ENCODE results near the gene GPC1. TPM values are rescaled to one million over a fixed set of nuclear protein-coding genes. Genes with fewer than 3 reads are reported as not detected.

GPC1 gene
- total and polyA plus RNA-seq, 5 donors, result 75.8 to 118 (median 100) TPM

DNA sequence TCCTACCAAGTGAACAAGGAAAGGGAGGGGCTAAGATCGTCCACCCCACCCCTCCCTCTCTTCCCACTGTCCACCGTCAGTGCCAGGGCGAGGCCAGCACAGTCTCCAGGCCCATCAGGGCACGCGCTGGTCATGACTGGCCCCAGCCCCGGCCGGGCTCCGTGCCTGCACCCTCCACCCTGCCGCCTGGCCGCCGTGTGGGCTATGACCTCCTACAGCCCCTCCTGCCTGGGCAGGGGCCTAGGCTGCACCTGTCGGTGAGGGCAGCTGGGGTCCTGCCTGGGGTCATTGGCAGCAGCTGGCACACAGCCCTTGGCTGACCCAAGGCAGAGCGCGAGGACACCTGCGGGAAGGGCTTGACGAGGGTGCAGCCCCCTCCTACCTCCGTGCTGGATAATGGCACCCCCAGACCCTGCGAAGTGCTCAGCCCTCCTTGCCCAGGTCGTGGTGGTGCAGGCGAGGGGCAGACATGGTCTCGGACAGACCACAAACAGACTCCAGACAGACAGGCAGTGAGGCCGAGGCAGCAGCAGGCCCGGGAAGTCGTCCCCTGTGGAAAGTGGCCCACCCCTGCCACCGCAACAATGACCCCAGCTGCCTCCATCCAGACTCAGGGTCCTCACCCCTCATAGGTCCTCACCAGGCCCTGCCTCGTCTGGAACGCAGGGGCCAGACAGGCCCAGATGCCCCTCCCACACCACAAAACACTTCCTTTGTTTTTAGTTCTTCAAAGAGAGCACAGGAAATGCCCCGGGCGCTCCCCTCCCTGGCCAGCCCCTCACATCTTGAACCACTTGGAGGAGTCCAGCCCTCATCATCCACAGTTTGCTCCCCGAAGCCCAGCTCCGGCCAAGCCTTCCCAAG is 43.1 kb upstream of the GPC1 start:
- 77% methylated on average over 31 of the region's 31 CpGs for WGBS
- ATAC-seq (no peak), DNase-seq (peak in 2 of 3 donors; percentile 10 to 44)
- Histone ChIP-seq H3K4me3 (ENCODE audit: low read length) (no peak overlapping the region), H3K9me3 (ENCODE audit: control insufficient read depth, low read length) (no peaks in the 10 kb centered on the region), H3K4me1 (ENCODE audit: control insufficient read depth, insufficient read depth, low read length) (no peaks in the 10 kb centered on the region), H3K27me3 (ENCODE audit: control insufficient read depth, insufficient read depth) (no peaks in the 10 kb centered on the region), H3K27ac (ENCODE audit: low read length) (no peak overlapping the region)
- intact Hi-C loops (cut with DNase I), result no loop called here

DNA sequence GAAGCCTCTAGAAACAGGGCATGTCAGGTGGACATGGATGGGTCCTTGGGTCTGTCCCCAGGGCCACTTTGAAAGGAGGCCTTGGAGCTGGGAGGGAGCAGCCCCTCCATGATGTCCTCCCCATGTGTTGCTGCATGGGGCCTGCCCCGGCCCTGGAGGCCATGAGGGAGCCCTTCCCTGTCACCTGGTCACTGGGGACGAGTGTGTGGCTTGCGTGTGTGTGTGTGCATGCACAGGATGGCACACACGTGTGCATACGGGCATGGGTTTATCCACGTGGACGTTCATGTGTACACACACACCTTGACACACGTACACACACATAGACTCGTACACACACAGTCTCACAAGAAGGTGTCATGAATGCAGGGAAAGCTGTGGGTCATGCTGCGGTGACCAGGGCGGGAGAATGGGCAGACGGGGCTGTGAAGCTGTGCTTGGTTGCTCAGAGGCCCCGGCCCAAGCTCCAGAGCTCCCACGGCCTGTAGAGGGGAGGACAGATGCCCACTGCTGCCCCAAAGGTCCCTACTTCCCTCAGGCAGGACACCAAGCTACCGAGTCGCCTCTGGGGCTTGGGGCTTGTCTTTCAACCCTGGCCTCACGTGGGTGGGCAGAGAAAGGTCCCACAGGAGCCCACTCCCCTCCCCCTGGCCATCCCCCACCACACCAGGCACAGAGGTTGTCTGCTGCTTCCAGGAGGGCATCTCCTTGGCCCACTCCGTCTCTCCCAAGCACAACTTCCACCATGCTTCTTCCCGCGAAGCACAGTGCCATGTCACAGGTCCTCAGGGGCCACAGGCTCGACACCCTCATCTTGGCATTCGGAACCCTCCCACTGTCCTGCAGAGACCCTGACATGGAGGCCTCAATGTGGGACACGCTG is 42.3 kb upstream of the GPC1 start:
- DNase-seq, result peak in 1 of 3 donors; percentile 40

DNA sequence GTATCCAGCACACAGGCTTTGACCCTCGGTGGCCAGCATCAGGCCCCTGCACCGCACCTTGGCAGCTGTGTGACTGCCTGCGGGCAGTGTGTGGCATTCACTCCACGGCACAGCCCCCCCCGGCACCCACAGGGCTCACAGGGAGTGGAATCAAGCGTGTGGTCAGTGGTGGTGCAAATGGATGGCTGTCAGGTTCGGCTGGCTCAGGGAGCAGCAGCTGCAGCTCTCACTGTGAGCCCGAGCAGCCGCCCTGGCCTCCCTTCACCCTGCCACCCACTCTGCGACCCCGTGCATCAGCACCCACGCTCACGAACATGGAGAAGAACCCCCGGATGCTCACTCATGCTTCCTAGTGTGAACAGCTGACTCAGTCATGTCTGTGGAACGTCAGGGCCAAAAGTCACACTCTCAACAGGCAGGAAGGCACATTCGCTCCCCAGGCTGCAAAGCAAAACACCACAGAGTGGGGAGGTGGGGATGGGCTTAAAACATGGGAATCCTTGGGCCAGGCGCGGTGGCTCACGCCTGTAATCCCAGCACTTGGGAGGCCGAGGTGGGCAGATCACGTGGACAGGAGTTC is 41.5 kb upstream of the GPC1 start:
- ATAC-seq (no peak), DNase-seq (peak in 1 of 3 donors; percentile 22)
- H3K4me1 ChIP-seq (ENCODE audit: control insufficient read depth, insufficient read depth, low read length), result no peaks in the 10 kb centered on the region
- H3K9me3 ChIP-seq (ENCODE audit: control insufficient read depth, low read length), result no peaks in the 10 kb centered on the region
- no peak overlapping the region for H3K27ac ChIP-seq (ENCODE audit: low read length)
- H3K27me3 ChIP-seq (ENCODE audit: control insufficient read depth, insufficient read depth), result no peaks in the 10 kb centered on the region
- 82% methylated on average over 21 of the region's 21 CpGs for WGBS
- intact Hi-C loops (cut with DNase I), result no loop called here
- no peak overlapping the region for H3K4me3 ChIP-seq (ENCODE audit: low read length)

More for the DNA sequence above, 42.3 kb upstream of the GPC1 start:
- Histone ChIP-seq H3K27ac (ENCODE audit: low read length) (no peak overlapping the region), H3K27me3 (ENCODE audit: control insufficient read depth, insufficient read depth) (no peaks in the 10 kb centered on the region), H3K4me1 (ENCODE audit: control insufficient read depth, insufficient read depth, low read length) (no peaks in the 10 kb centered on the region), H3K9me3 (ENCODE audit: control insufficient read depth, low read length) (no peaks in the 10 kb centered on the region), H3K4me3 (ENCODE audit: low read length) (no peak overlapping the region)
- WGBS, result 86% methylated on average over 23 of the region's 23 CpGs
- intact Hi-C loops (cut with DNase I), result no loop called here
- ATAC-seq, result no peak

DNA sequence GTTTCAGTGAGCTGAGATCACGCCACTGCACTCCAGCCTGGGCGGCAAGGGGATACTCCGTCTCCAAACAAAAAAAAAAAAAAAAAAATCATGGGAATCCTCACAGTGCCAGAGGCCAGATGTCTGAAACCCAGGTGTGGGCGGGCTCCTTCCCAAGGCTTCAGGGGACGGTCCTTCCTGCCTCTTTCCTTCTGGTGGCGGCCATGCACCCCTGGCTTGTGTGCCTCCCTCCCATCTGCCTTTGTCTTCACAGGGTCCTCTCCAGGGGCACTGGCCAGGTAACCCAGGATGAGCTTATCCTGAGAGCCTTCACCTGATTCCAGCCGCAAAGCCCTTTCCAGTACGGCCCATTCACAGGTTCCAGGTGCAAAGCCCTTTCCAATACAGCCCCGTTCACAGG is 40.9 kb upstream of the GPC1 start:
- no peak overlapping the region for H3K4me3 ChIP-seq (ENCODE audit: low read length)
- intact Hi-C loops (cut with DNase I), result no loop called here
- ATAC-seq (no peak), DNase-seq (no peak)
- H3K27ac ChIP-seq (ENCODE audit: low read length), result no peak overlapping the region
- no peaks in the 10 kb centered on the region for H3K9me3 ChIP-seq (ENCODE audit: control insufficient read depth, low read length)
- WGBS, result 93% methylated on average over 9 of the region's 9 CpGs
- no peaks in the 10 kb centered on the region for H3K4me1 ChIP-seq (ENCODE audit: control insufficient read depth, insufficient read depth, low read length)
- no peaks in the 10 kb centered on the region for H3K27me3 ChIP-seq (ENCODE audit: control insufficient read depth, insufficient read depth)

DNA sequence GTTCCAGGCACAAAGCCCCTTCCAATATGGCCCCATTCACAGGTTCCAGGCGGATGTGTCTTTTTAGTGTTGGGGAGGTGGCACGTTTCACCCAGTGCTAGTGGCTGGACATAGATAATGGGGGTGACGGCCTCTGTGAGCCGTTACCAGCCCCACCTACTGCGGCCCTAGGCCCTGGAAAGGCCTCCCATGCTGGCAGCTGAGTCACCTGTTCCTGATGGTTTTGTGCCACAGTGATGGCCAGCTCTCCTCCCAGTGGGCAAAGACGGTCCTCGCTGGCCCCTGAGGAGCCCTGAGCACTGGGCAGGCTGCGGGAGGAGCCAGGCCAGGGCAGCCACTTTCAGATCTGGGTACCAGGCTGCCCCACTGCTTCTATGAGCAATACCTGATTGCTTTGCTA is 40.0 kb upstream of the GPC1 start:
- Histone ChIP-seq H3K4me3 (ENCODE audit: low read length) (no peak overlapping the region), H3K4me1 (ENCODE audit: control insufficient read depth, insufficient read depth, low read length) (no peaks in the 10 kb centered on the region), H3K27ac (ENCODE audit: low read length) (no peak overlapping the region), H3K9me3 (ENCODE audit: control insufficient read depth, low read length) (no peaks in the 10 kb centered on the region), H3K27me3 (ENCODE audit: control insufficient read depth, insufficient read depth) (no peaks in the 10 kb centered on the region)
- DNase-seq, result no peak
- WGBS, result 92% methylated on average over 8 of the region's 8 CpGs
- intact Hi-C loops (cut with DNase I), result no loop called here
- no peak for ATAC-seq

DNA sequence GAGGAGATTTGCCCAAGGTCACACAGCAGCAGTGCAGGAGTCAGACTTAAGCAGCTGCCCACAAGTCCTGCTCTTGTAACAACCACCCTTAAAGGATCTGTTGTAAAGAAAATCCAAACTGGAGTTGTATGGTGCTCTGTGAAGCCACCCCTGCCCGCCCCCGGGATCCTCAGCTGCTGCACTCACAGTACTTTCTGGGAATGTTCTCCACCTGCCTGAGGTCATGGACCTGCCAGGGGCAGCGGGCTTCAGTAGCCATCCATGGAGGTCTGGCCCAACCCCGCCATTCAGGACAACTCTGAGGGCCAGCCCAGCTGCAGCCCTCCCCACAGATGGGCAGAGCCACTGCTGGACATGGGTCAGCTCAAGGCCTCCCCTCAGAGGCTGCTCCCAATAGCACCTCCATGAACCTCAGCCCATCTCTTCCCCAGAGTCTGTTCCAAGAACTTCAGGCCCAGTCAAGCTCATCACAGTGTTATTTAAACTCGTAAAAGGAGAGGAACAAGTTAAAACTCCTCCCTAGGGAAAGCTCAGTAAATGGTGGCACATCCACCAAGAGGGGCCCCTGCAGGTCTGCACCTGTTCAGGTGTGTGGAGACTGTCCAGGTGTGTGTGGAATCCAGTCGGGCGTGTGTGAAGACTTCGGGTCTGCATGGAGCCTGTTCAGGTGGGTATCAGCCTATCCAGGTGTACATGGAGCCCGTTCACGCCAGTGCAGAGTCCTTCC is 39.4 kb upstream of the GPC1 start:
- WGBS, result 93% methylated on average over 10 of the region's 10 CpGs
- intact Hi-C loops (cut with DNase I), result no loop called here
- no peak overlapping the region for H3K4me3 ChIP-seq (ENCODE audit: low read length)
- no peak overlapping the region for H3K27ac ChIP-seq (ENCODE audit: low read length)
- peak in 1 of 3 donors; percentile 24 for DNase-seq
- no peaks in the 10 kb centered on the region for H3K27me3 ChIP-seq (ENCODE audit: control insufficient read depth, insufficient read depth)
- no peak for ATAC-seq
- H3K9me3 ChIP-seq (ENCODE audit: control insufficient read depth, low read length), result no peaks in the 10 kb centered on the region
- no peaks in the 10 kb centered on the region for H3K4me1 ChIP-seq (ENCODE audit: control insufficient read depth, insufficient read depth, low read length)

DNA sequence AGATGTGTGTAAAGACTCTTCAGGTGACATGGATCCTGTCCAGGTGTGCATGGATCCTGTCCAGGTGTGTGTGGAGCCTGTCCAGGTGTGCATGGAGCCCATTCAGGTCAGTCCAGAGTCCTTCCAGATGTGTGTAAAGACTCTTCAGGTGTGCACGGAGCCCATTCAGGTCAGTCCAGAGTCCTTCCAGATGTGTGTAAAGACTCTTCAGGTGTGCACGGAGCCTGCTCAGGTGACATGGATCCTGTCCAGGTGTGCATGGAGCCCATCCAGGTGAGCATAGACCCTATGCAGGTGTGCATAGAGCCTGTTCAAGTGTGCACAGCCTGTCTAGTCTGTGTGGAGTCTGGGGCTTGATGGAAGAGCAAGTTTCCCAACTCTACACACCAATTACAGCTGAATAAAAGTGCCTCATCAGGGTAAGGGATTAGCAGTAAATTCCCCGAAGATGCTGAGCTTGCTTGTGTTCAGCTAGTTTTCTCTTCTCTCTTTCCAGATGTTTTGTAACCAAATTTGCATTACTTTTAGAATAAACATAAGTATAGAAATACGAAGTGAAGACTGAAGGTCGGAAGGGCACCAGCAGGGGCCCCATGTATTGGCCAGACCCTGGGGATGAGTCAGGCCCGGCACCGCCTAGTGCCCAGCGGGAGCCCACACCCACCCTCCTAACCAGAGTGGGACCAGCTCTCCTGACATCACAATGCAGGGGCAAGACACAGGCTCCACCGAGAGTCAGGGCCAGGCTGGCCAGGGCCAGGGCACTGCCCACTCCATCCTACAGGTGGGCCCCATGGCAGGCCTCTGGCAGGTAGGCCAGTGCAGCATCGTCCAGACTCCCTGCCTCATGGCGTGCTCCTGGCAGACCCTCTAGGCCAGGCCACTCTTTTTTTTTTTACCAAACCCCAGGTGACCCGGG is 38.6 kb upstream of the GPC1 start:
- intact Hi-C loops (cut with DNase I), result no loop called here
- H3K9me3 ChIP-seq (ENCODE audit: control insufficient read depth, low read length), result no peaks in the 10 kb centered on the region
- H3K4me1 ChIP-seq (ENCODE audit: control insufficient read depth, insufficient read depth, low read length), result no peaks in the 10 kb centered on the region
- no peak overlapping the region for H3K4me3 ChIP-seq (ENCODE audit: low read length)
- DNase-seq (no peak), ATAC-seq (no peak)
- no peak overlapping the region for H3K27ac ChIP-seq (ENCODE audit: low read length)
- H3K27me3 ChIP-seq (ENCODE audit: control insufficient read depth, insufficient read depth), result no peaks in the 10 kb centered on the region
- 89% methylated on average over 12 of the region's 12 CpGs for WGBS

DNA sequence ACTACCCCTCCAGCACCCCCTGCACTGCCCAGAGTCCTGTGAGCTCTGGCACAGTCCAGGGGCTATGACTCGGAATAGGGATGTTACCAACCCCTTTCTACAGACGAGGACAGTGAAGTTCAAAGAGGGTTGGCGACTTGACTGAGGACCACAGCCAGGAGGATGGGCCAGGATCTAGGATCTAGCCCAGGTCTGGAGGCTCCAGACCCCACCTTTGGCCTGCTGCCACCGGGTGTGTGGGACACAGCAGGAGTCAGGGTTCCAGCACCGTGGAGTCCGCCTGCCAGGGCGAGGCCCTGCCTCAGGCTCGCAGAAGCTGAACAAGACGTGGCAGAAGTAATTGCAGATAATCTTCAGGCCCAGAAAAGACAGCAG is 37.9 kb upstream of the GPC1 start:
- Histone ChIP-seq H3K27me3 (ENCODE audit: control insufficient read depth, insufficient read depth) (no peaks in the 10 kb centered on the region), H3K4me3 (ENCODE audit: low read length) (no peak overlapping the region), H3K9me3 (ENCODE audit: control insufficient read depth, low read length) (no peaks in the 10 kb centered on the region), H3K27ac (ENCODE audit: low read length) (no peak overlapping the region), H3K4me1 (ENCODE audit: control insufficient read depth, insufficient read depth, low read length) (no peaks in the 10 kb centered on the region)
- 87% methylated on average over 9 of the region's 9 CpGs for WGBS
- no peak for DNase-seq
- intact Hi-C loops (cut with DNase I), result no loop called here
- no peak for ATAC-seq

DNA sequence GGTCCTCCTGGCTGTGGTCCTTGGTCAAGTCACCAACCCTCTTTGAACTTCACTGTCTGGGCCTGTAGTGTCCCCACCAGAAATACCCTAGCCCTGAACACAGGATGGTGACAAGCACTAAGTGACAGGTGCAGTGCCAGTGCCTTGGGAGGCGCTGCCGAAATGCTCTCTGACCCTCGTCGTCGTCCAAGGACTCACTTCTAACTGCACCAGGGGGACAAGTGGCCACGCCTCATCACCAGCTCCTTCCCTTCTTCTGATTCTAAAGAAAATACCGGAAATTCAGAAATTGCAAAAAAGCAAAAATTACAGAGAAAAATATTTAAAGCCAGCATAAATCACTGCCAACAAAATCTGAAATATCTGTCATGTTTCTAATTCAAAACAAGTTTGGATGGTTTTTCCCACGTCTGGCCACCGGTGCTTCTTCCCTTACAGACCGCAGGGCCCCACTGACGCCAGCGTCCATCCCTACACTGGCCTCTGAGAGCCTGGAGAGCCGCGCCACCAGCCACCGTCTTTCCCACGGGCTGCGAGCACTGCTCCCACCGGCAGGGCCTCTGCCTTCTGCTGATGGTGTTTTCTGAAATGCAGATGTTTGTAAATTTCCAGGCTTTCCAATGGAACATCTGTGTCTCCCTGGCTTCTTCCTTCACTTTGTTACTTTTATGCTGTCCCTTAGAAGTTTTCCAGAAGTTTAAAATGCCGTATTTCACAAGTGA is 37.4 kb upstream of the GPC1 start:
- Histone ChIP-seq H3K27me3 (ENCODE audit: control insufficient read depth, insufficient read depth) (no peaks in the 10 kb centered on the region), H3K9me3 (ENCODE audit: control insufficient read depth, low read length) (no peaks in the 10 kb centered on the region), H3K27ac (ENCODE audit: low read length) (no peak overlapping the region), H3K4me1 (ENCODE audit: control insufficient read depth, insufficient read depth, low read length) (no peaks in the 10 kb centered on the region), H3K4me3 (ENCODE audit: low read length) (no peak overlapping the region)
- no peak for DNase-seq
- intact Hi-C loops (cut with DNase I), result no loop called here
- ATAC-seq, result peak in 1 of 2 donors; percentile 38
- WGBS, result 66% methylated on average over 19 of the region's 19 CpGs

Measured in right cardiac atrium (tissue), 5 donors.